IMR-90 (cell line): ENCODE results near the gene TSEN54. TPM values are rescaled to one million over a fixed set of nuclear protein-coding genes. Genes with fewer than 3 reads are reported as not detected.
A peak's percentile ranks its signal among the peaks of the same experiment; 100 is the strongest.

Experiments used
- ATAC-seq: fragments of 200-7000 bp; cut with Tn5 transposase; 2 replicates; pipeline ENCODE4 v1.9.1; 2020; ENCODE audit warnings: low read depth, mild to moderate bottlenecking, moderate library complexity
- BruUV-seq: library from RNA; stranded (reverse); fragments of 400-500 nt; replicated peaks from 2 replicates; lab custom pipeline; 2021; lab: Mats Ljungman, UMichigan
- CTCF ChIA-PET: fragments of 300-600 bp; formaldehyde crosslinking; extraction: SDS; loops from one replicate; lab custom pipeline; 2021; ENCODE audit warnings: antibody characterized with exemption; lab: Yijun Ruan, JAX
- POLR2A ChIA-PET: fragments of 300-600 bp; sonication (Branson Sonifier 250); formaldehyde crosslinking; loops from one replicate; lab custom pipeline; 2022; ENCODE audit warnings: antibody characterized with exemption; ENCODE audit not compliant: unreplicated experiment; lab: Charles Lee
- DNase-seq: peaks from one replicate; pipeline ENCODE4 v3.0.0; 2013
- H2AFZ ChIP-seq: replicated peaks from 2 replicates; pipeline ENCODE3; 2013; ENCODE audit warnings: low read length, mild to moderate bottlenecking; ENCODE audit not compliant: poor library complexity
- H2AK5ac ChIP-seq: 2 replicates; pipeline ENCODE4 v1.6.1; 2013; ENCODE audit warnings: low read depth, low read length, inconsistent platforms
- H2AK9ac ChIP-seq: replicated peaks from 2 replicates; pipeline ENCODE3; 2013; ENCODE audit warnings: mild to moderate bottlenecking, low read depth, low read length, moderate library complexity; ENCODE audit not compliant: poor library complexity
- H2BK120ac ChIP-seq: 2 replicates; pipeline ENCODE4 v1.6.1; 2013; ENCODE audit warnings: low read depth, low read length, inconsistent platforms
- H2BK15ac ChIP-seq: 3 replicates; pipeline ENCODE4 v1.6.1; 2013; ENCODE audit warnings: low read depth, low read length, inconsistent platforms
- H2BK20ac ChIP-seq: 2 replicates; pipeline ENCODE4 v1.6.1; 2013; ENCODE audit warnings: low read depth, mild to moderate bottlenecking, inconsistent platforms, low read length, moderate library complexity
- H2BK5ac ChIP-seq: 2 replicates; pipeline ENCODE4 v1.6.1; 2013; ENCODE audit warnings: mild to moderate bottlenecking, low read depth, low read length, inconsistent platforms; ENCODE audit not compliant: poor library complexity, severe bottlenecking
- H3K14ac ChIP-seq: replicated peaks from 2 replicates; pipeline ENCODE4 v1.6.1; 2013; ENCODE audit warnings: low read depth, low read length, inconsistent platforms
- H3K18ac ChIP-seq: 2 replicates; pipeline ENCODE4 v1.6.1; 2013; ENCODE audit warnings: low read depth, low read length, control low read depth
- H3K23ac ChIP-seq: 2 replicates; pipeline ENCODE4 v1.6.1; 2013; ENCODE audit warnings: low read depth, low read length, inconsistent platforms
- H3K27ac ChIP-seq: 2 replicates; pipeline ENCODE4 v1.5.1; 2013; ENCODE audit warnings: mild to moderate bottlenecking, control low read depth, low read length; ENCODE audit not compliant: insufficient read depth
- H3K27me3 ChIP-seq: 2 replicates; pipeline ENCODE4 v1.6.1; 2013; ENCODE audit warnings: low read length; ENCODE audit not compliant: control insufficient read depth, insufficient read depth
- H3K36me3 ChIP-seq: 2 replicates; pipeline ENCODE4 v1.6.1; 2013; ENCODE audit warnings: low read length, mixed read lengths; ENCODE audit not compliant: control insufficient read depth, insufficient read depth
- H3K4ac ChIP-seq: 2 replicates; pipeline ENCODE4 v1.6.1; 2013; ENCODE audit warnings: low read depth, low read length, inconsistent platforms
- H3K4me1 ChIP-seq: 2 replicates; pipeline ENCODE4 v1.6.1; 2013; ENCODE audit warnings: low read length, mixed read lengths; ENCODE audit not compliant: control insufficient read depth, insufficient read depth
- H3K4me2 ChIP-seq: 2 replicates; pipeline ENCODE4 v1.6.1; 2013; ENCODE audit warnings: low read depth, mild to moderate bottlenecking, control low read depth, low read length, moderate library complexity
- H3K4me3 ChIP-seq: 2 replicates; pipeline ENCODE4 v1.5.1; 2013; ENCODE audit warnings: low read depth, mild to moderate bottlenecking, control low read depth, low read length, moderate library complexity; ENCODE audit not compliant: insufficient read depth
- H3K56ac ChIP-seq: 2 replicates; pipeline ENCODE4 v1.6.1; 2013; ENCODE audit warnings: low read length, inconsistent platforms; ENCODE audit not compliant: insufficient read depth; ENCODE audit errors: extremely low read depth
- H3K79me1 ChIP-seq, 2 experiments: 2 replicates each; pipeline ENCODE4 v1.6.1; 2013; ENCODE audit warnings: low read length in 2 of 2, inconsistent platforms in 1 of 2, low read depth in 1 of 2
- H3K9ac ChIP-seq: 2 replicates; pipeline ENCODE4 v1.6.1; 2013; ENCODE audit warnings: low read depth, low read length, control low read depth
- H3K9me1 ChIP-seq: 2 replicates; pipeline ENCODE4 v1.6.1; 2013; ENCODE audit warnings: low read length, inconsistent platforms; ENCODE audit not compliant: insufficient read depth
- H3K9me3 ChIP-seq: 2 replicates; pipeline ENCODE4 v1.6.1; 2013; ENCODE audit warnings: low read length; ENCODE audit not compliant: control insufficient read depth, insufficient read depth
- H4K20me1 ChIP-seq: 2 replicates; pipeline ENCODE4 v1.6.1; 2013; ENCODE audit warnings: low read length, inconsistent platforms; ENCODE audit not compliant: insufficient read depth
- H4K5ac ChIP-seq: 2 replicates; pipeline ENCODE4 v1.6.1; 2013; ENCODE audit warnings: mild to moderate bottlenecking, low read depth, low read length, control low read depth
- H4K8ac ChIP-seq, 2 experiments: 2 replicates each; pipeline ENCODE4 v1.6.1; 2013; ENCODE audit warnings: low read depth in 2 of 2, low read length in 2 of 2, control low read depth in 1 of 2, inconsistent platforms in 1 of 2
- H4K91ac ChIP-seq: 2 replicates; pipeline ENCODE4 v1.6.1; 2013; ENCODE audit warnings: low read depth, low read length, inconsistent platforms; ENCODE audit not compliant: insufficient read depth
- CEBPB ChIP-seq: IDR thresholded peaks from 2 replicates; pipeline ENCODE4 v1.6.1; 2012; ENCODE audit warnings: low read depth, low read length, improper control_type of control experiment
- CHD1 ChIP-seq: IDR thresholded peaks from 2 replicates; pipeline ENCODE4 v1.6.1; 2012; ENCODE audit warnings: low read depth, low read length, improper control_type of control experiment
- MAZ ChIP-seq: IDR thresholded peaks from 2 replicates; pipeline ENCODE4 v1.6.1; 2012; ENCODE audit warnings: low read depth, mild to moderate bottlenecking, low read length, improper control_type of control experiment, moderate library complexity, borderline replicate concordance
- NFE2L2 ChIP-seq: fragments of 150-350 bp; IDR thresholded peaks from 2 replicates; pipeline ENCODE4 v1.6.1; 2016; ENCODE audit warnings: low read depth, mild to moderate bottlenecking, low read length
- POLR2A ChIP-seq: IDR thresholded peaks from 2 replicates; pipeline ENCODE4 v1.6.1; 2012; ENCODE audit warnings: mild to moderate bottlenecking, low read depth, low read length
- RCOR1 ChIP-seq: IDR thresholded peaks from 2 replicates; pipeline ENCODE4 v1.6.1; 2012; ENCODE audit warnings: mild to moderate bottlenecking, low read length, improper control_type of control experiment; ENCODE audit not compliant: insufficient replicate concordance
- WGBS, 2 experiments: methylation state at CpG; one replicate each; pipeline versions ENCODE4 v1.1.5 to v1.1.7; 2013; ENCODE audit warnings: missing lambda C conversion rate in 2 of 2; ENCODE audit not compliant: insufficient read length in 1 of 2; ENCODE audit errors: extremely low coverage in 2 of 2; 5-methylcytosine and 5-hydroxymethylcytosine counted together
- dilution Hi-C: fragments of 300-500 bp; cut with HindIII; formaldehyde crosslinking; loops from one replicate; pipeline ENCODE4 v1.14.3; 2018; ENCODE audit warnings: low sequenced_read_pairs; ENCODE audit not compliant: unreplicated experiment
- in situ Hi-C: fragments of 300-500 bp; cut with MboI; formaldehyde crosslinking; loops from 3 replicates; pipeline ENCODE4 v1.14.3; 2019; ENCODE audit warnings: low sequenced_read_pairs, inconsistent platforms, mixed read lengths
- intact Hi-C: fragments of 100-400 bp; cut with micrococcal nuclease; formaldehyde crosslinking; loops from 2 replicates; pipeline ENCODE4 v1.10.0; 2022
- polyA plus RNA-seq, 3 experiments: library from polyadenylated mRNA; depleted of rRNA; stranded (reverse); fragments of >200 nt; gene quantifications; 2 replicates each; pipeline ENCODE4 v1.2.3, GENCODE V29; 2012; ENCODE audit warnings: low replicate concordance in 1 of 3
- total RNA-seq: library from RNA; depleted of rRNA; stranded (reverse); fragments of >200 nt; gene quantifications from 2 replicates; pipeline ENCODE4 v1.2.3, GENCODE V29; 2012
- TF ChIP-seq, protein P1 (sequence below): fragments of 150-350 bp; IDR thresholded peaks from 2 replicates; pipeline ENCODE4 v1.6.1; 2016; ENCODE audit warnings: low read depth, mild to moderate bottlenecking, low read length, moderate library complexity, borderline replicate concordance

The TSEN54 gene
- total and polyA plus RNA-seq, 2 of the 4 experiments (the other 2 are of a cell fraction), result 7.2 to 14.9 TPM

DNA sequence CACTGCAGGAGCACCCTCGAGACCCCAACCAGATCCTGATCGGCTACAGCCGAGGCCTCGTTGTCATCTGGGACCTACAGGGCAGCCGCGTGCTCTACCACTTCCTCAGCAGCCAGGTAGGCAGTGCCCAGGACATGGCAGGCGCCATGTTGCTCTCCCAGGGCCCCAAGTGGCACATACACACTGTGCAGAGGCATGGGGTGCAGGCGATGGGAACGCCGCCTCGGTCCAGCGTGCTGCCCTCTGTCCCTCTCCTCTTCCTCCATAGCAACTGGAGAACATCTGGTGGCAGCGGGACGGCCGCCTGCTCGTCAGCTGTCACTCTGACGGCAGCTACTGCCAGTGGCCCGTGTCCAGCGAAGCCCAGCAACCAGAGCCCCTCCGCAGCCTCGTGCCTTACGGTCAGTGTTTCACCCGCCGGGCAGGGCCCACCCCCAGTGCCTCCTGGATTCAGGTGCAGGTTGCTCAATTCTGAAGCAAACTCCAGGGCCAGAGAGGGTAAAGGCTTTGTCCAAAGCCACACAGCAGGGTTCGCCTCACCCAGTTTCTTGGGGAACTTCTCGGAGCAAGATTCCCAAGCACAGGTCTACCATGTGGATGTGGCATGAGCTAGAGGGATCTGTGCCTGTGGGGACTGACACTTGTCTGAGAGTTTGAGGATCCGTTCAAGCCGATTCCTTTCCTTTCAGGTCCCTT lies 46.9 kb downstream of the TSEN54 start:
- Histone ChIP-seq H3K56ac (no peak overlapping the region), H3K27ac (no peak overlapping the region), H2BK15ac (no peak overlapping the region), H3K4ac (no peak overlapping the region), H4K5ac (no peak overlapping the region), H3K79me1 (no peaks in the 10 kb centered on the region), H2AK5ac (no peak overlapping the region), H2BK120ac (no peak overlapping the region), H4K91ac (no peak overlapping the region), H4K8ac (no peak overlapping the region), H2BK20ac (no peak overlapping the region), H3K4me2 (no peak overlapping the region), H3K14ac (no peak overlapping the region), H3K36me3 (no peaks in the 10 kb centered on the region), H4K20me1 (no peaks in the 10 kb centered on the region), H3K23ac (no peak overlapping the region), H3K9ac (no peak overlapping the region), H3K4me1 (peaks cover 1% of the 10 kb centered on the region; the same call in 1 of the 2 replicates), H3K4me3 (no peak overlapping the region), H2AFZ (peak overlapping the region; percentile 51), H3K18ac (no peak overlapping the region), H2AK9ac (no peak overlapping the region), H3K9me3 (no peaks in the 10 kb centered on the region), H2BK5ac (no peak overlapping the region), H3K9me1 (no peaks in the 10 kb centered on the region), H3K27me3 (peaks cover 30% of the 10 kb centered on the region)
- in situ Hi-C loops, result no loop called here
- DNase-seq (no peak), ATAC-seq (no peak)
- TF ChIP-seq CHD1, result no peak
- no peak for TF ChIP-seq MAZ
- TF ChIP-seq POLR2A, result no peak
- TF ChIP-seq NFE2L2, result no peak
- TF ChIP-seq, protein P1, sequence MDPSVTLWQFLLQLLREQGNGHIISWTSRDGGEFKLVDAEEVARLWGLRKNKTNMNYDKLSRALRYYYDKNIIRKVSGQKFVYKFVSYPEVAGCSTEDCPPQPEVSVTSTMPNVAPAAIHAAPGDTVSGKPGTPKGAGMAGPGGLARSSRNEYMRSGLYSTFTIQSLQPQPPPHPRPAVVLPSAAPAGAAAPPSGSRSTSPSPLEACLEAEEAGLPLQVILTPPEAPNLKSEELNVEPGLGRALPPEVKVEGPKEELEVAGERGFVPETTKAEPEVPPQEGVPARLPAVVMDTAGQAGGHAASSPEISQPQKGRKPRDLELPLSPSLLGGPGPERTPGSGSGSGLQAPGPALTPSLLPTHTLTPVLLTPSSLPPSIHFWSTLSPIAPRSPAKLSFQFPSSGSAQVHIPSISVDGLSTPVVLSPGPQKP, result no peak
- no peak for TF ChIP-seq RCOR1
- no peak for TF ChIP-seq CEBPB
- intact Hi-C loops, result no loop called here
- WGBS, 2 experiments, result 72% methylated on average over 23 of the region's 28 CpGs; no CpG with 5 or more reads in 1 of the 2 experiments
- BruUV-seq, result no TSS peak
- dilution Hi-C loops, result no loop called here
- ChIA-PET CTCF (no interaction called here), POLR2A (no interaction called here)
